Progenitor cell of endocrine pancreas (in vitro differentiated cells): ENCODE results near the gene OBP2B. TPM values are rescaled to one million over a fixed set of nuclear protein-coding genes. Genes with fewer than 3 reads are reported as not detected.
"Not testable (repeated sequence)": the region's sequence is repeated elsewhere in the genome, so short reads cannot be mapped to it uniquely, and the experiment has no call there.

Source experiments
- DNase-seq: peaks from one replicate; pipeline ENCODE4 v3.0.0; 2021; ENCODE audit warnings: low spot score; ENCODE audit not compliant: unreplicated experiment
- H3K27ac Mint-ChIP-seq: 2 replicates; pipeline ENCODE4 v1.8.0; 2021; ENCODE audit warnings: mild to moderate bottlenecking, moderate library complexity, mixed read lengths
- H3K27me3 Mint-ChIP-seq: 2 replicates; pipeline ENCODE4 v1.8.0; 2021; ENCODE audit warnings: mixed read lengths
- H3K36me3 Mint-ChIP-seq: 2 replicates; pipeline ENCODE4 v1.8.0; 2022; ENCODE audit warnings: mixed read lengths; ENCODE audit not compliant: insufficient read depth
- H3K4me1 Mint-ChIP-seq: 2 replicates; pipeline ENCODE4 v1.8.0; 2021; ENCODE audit warnings: low read depth, mixed read lengths
- H3K4me3 Mint-ChIP-seq: 2 replicates; pipeline ENCODE4 v1.8.0; 2021; ENCODE audit warnings: low read depth, mild to moderate bottlenecking, moderate library complexity, mixed read lengths
- H3K9me3 Mint-ChIP-seq: 2 replicates; pipeline ENCODE4 v1.8.0; 2021; ENCODE audit warnings: low read depth, mixed read lengths
- total RNA-seq: library from RNA; stranded (reverse); gene quantifications from 2 replicates; pipeline ENCODE4 v1.2.1, GENCODE V29; 2021
- TF ChIP-seq, protein P1 (sequence below): fragments of 200-600 bp; sonication (generic); IDR thresholded peaks from one replicate; pipeline ENCODE4 v1.5.0; 2021; ENCODE audit warnings: antibody characterized with exemption, mild to moderate bottlenecking; ENCODE audit not compliant: unreplicated experiment

The OBP2B gene
- total RNA-seq, 1 donor from 2014 or later = not detected

GRCh38 chr9:133207540-133208170, 1.4 kb downstream of the OBP2B start:
- peaks cover 27% of the 10 kb centered on the region for H3K27me3 Mint-ChIP-seq
- TF ChIP-seq, protein P1, sequence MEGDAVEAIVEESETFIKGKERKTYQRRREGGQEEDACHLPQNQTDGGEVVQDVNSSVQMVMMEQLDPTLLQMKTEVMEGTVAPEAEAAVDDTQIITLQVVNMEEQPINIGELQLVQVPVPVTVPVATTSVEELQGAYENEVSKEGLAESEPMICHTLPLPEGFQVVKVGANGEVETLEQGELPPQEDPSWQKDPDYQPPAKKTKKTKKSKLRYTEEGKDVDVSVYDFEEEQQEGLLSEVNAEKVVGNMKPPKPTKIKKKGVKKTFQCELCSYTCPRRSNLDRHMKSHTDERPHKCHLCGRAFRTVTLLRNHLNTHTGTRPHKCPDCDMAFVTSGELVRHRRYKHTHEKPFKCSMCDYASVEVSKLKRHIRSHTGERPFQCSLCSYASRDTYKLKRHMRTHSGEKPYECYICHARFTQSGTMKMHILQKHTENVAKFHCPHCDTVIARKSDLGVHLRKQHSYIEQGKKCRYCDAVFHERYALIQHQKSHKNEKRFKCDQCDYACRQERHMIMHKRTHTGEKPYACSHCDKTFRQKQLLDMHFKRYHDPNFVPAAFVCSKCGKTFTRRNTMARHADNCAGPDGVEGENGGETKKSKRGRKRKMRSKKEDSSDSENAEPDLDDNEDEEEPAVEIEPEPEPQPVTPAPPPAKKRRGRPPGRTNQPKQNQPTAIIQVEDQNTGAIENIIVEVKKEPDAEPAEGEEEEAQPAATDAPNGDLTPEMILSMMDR = no peak
- H3K4me1 Mint-ChIP-seq = peaks cover 5% of the 10 kb centered on the region
- no peak for DNase-seq
- no peak overlapping the region for H3K27ac Mint-ChIP-seq
- no peak overlapping the region for H3K4me3 Mint-ChIP-seq
- no peaks in the 10 kb centered on the region for H3K9me3 Mint-ChIP-seq
- no peaks in the 10 kb centered on the region for H3K36me3 Mint-ChIP-seq

GRCh38 chr9:133207021-133207531, 2.0 kb downstream of the OBP2B start:
- Mint-ChIP-seq H3K27ac (no peak overlapping the region), H3K4me3 (no peak overlapping the region), H3K4me1 (peaks cover 5% of the 10 kb centered on the region), H3K27me3 (peaks cover 26% of the 10 kb centered on the region), H3K36me3 (no peaks in the 10 kb centered on the region), H3K9me3 (no peaks in the 10 kb centered on the region)
- DNase-seq = no peak
- TF ChIP-seq, protein P1 = no peak

- Mint-ChIP-seq H3K9me3 (no peaks in the 10 kb centered on the region), H3K4me3 (no peak overlapping the region), H3K4me1 (peaks cover 5% of the 10 kb centered on the region), H3K27ac (no peak overlapping the region), H3K27me3 (peaks cover 24% of the 10 kb centered on the region), H3K36me3 (no peaks in the 10 kb centered on the region)
- no peak for DNase-seq
- TF ChIP-seq, protein P1 = no peak
These were observed 2.8 kb downstream of the OBP2B start for GRCh38 chr9:133205996-133206931.

DNA sequence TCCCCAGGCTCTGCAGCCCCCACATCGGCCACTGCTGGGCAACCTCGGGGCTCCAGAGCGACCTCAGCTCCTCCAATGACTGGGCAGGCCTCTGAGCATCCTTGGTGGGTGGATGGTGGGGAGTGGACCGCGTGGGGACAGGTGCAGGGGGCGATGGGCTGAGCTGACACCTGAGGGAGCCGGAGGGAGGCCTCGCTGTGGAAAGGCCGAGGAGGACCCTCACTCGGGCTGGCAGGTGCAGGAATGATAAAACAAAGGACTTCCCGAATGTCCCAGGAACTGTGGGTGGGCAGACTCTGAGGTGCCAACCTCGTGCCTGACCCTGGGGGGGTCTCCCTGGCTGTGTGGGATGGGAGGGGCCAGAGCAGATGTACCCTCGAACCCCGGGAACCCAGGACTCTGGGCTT, 3.6 kb downstream of the OBP2B start:
- H3K4me1 Mint-ChIP-seq, H3K4me3 Mint-ChIP-seq, DNase-seq, H3K27ac Mint-ChIP-seq, H3K9me3 Mint-ChIP-seq, H3K36me3 Mint-ChIP-seq: not testable (repeated sequence)
- peaks cover 25% of the 10 kb centered on the region for H3K27me3 Mint-ChIP-seq

DNA sequence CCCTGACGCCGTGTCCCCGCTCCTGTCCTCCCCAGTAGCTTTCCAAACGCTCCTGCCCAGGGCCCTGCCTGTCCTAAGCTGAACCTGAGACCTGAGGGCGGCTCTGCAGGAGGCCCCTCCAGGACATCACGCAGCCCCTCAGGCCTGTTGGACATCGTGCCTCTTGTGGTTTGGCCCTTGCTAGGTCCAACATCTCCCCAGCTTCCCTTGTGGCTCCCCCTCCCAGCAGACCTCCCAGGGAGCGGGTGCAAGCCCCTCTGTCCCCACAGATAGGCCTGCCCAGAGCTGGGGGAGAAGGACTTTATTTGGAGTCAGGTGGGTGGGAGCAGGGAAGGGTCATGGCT, 4.1 kb downstream of the OBP2B start:
- no peak overlapping the region for H3K4me3 Mint-ChIP-seq
- no peak for DNase-seq
- no peak overlapping the region for H3K27ac Mint-ChIP-seq
- no peaks in the 10 kb centered on the region for H3K36me3 Mint-ChIP-seq
- H3K4me1 Mint-ChIP-seq = peaks cover 2% of the 10 kb centered on the region
- H3K9me3 Mint-ChIP-seq = no peaks in the 10 kb centered on the region
- H3K27me3 Mint-ChIP-seq = peaks cover 25% of the 10 kb centered on the region
- TF ChIP-seq, protein P1 = no peak
